Activated CD4-positive, alpha-beta memory T cell treated with anti-CD3 and anti-CD28 coated beads, Interleukin-2, amount 10 ng/mL, durations not matched to agents 7 days and 5 days (primary cell): ENCODE measurements around the gene GSDMA. TPM values are rescaled to one million over a fixed set of nuclear protein-coding genes. Genes with fewer than 3 reads are reported as not detected.
"Not testable (repeated sequence)": the region's sequence is repeated elsewhere in the genome, so short reads cannot be mapped to it uniquely, and the experiment has no call there.

Experiments
- CTCF ChIA-PET: fragments of 350-600 bp; sonication (Branson Sonifier 250); formaldehyde crosslinking; loops from one replicate; lab custom pipeline; 2021; ENCODE audit warnings: antibody characterized with exemption, inconsistent platforms; lab: Charles Lee
- POLR2A ChIA-PET: fragments of 350-600 bp; sonication (Branson Sonifier 250); formaldehyde crosslinking; loops from one replicate; lab custom pipeline; 2021; ENCODE audit warnings: antibody characterized with exemption; lab: Charles Lee
- DNase-seq: peaks from one replicate; pipeline ENCODE4 v3.0.0-alpha.2; 2020
- H3K27ac Mint-ChIP-seq: one replicate; pipeline ENCODE4 v1.8.0; 2021; ENCODE audit warnings: mild to moderate bottlenecking, mixed read lengths
- H3K27me3 Mint-ChIP-seq: one replicate; pipeline ENCODE4 v1.8.0; 2021; ENCODE audit warnings: mixed read lengths
- H3K36me3 Mint-ChIP-seq: one replicate; pipeline ENCODE4 v1.8.0; 2021; ENCODE audit warnings: low read depth, mixed read lengths
- H3K4me1 Mint-ChIP-seq: one replicate; pipeline ENCODE4 v1.8.0; 2021; ENCODE audit warnings: mixed read lengths
- H3K4me3 Mint-ChIP-seq: one replicate; pipeline ENCODE4 v1.8.0; 2021; ENCODE audit warnings: mild to moderate bottlenecking, mixed read lengths
- H3K9me3 Mint-ChIP-seq: one replicate; pipeline ENCODE4 v1.8.0; 2021; ENCODE audit warnings: mixed read lengths
- total RNA-seq, 2 experiments: library from RNA; stranded (reverse); gene quantifications; one replicate each; pipeline ENCODE4 v1.2.3, GENCODE V29; 2021

Gene GSDMA
- total RNA-seq, 2 experiments from 2014 or later: 0.33 to 0.78 TPM

DNA sequence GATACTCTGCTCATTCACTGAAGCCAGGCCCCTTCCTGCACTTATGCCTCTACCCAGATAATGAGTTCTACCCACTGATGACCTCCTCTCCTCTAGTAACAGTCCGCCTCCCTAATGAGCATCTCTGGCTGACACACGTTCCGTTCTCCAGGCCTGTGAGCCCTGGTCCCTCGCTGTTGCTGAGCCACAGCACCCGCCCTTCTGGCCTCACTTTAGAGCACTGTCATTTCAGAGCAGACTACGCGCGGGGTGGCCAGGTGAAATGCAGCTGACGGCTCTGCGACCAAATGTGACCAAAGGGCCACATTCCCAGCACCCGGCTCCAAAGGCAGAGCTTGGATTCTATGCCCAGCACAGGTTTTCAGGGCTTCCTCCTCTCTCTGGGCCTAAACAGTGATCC, 31.6 kb downstream of the GSDMA start:
- POLR2A ChIA-PET: interaction anchor here (2.6 kb wide), 1 partner anchor 14 kb away, joined by 8 read pairs; the partner anchor contains the start of gene PSMD3
- Mint-ChIP-seq H3K36me3 (peaks cover 86% of the 10 kb centered on the region), H3K27ac (no peak overlapping the region), H3K9me3 (no peaks in the 10 kb centered on the region), H3K4me1 (no peaks in the 10 kb centered on the region), H3K4me3 (no peak overlapping the region), H3K27me3 (no peaks in the 10 kb centered on the region)
- no peak for DNase-seq
- CTCF ChIA-PET: no interaction called here

DNA sequence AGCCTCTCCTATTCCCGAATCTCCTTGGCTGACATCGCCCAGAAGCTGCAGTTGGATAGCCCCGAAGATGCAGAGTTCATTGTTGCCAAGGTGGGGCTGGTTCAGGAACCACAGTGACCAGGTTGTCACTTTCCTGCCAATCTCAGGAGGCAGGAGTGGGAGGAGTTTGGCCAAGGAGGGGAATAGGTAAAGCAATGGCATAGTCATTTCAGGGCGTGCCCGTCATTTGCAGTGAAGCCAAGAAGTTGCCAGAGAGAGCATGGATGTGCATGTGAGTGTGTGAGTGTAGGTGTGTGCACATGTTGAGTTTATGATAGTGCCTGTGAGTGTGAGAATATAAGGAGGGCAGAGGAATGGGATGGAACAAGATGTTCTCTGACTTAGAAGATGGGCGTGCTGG, 32.6 kb downstream of the GSDMA start:
- H3K27me3 Mint-ChIP-seq: no peaks in the 10 kb centered on the region
- H3K9me3 Mint-ChIP-seq: no peaks in the 10 kb centered on the region
- no peak overlapping the region for H3K27ac Mint-ChIP-seq
- H3K36me3 Mint-ChIP-seq: peaks cover 78% of the 10 kb centered on the region
- CTCF ChIA-PET: interaction anchor here (0.7 to 0.8 kb wide), 2 partner anchors 80 to 179 kb away, joined by 4 read pairs; no protein-coding TSS in a partner anchor
- POLR2A ChIA-PET: interaction anchor here (2.6 kb wide), 1 partner anchor 15 kb away, joined by 8 read pairs; the partner anchor contains the start of gene PSMD3
- H3K4me3 Mint-ChIP-seq: no peak overlapping the region
- no peak for DNase-seq
- H3K4me1 Mint-ChIP-seq: no peaks in the 10 kb centered on the region

DNA sequence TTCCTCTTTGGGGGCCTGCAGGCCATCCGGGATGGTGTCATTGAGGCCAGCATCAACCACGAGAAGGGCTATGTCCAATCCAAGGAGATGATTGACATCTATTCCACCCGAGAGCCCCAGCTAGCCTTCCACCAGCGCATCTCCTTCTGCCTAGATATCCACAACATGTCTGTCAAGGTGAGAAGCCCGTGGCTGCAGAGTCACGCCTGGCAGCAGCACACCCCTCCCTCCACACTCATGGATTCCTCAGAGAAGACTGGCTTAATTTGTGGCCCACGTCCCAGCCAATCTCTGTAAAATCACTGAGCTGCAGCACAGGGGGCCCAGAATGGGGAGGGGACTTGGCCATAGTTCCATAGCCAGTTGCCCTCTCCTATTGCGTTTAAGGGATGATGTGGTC, 33.4 kb downstream of the GSDMA start:
- Mint-ChIP-seq H3K9me3 (no peaks in the 10 kb centered on the region), H3K4me3 (no peak overlapping the region), H3K27me3 (no peaks in the 10 kb centered on the region), H3K36me3 (peaks cover 70% of the 10 kb centered on the region), H3K27ac (no peak overlapping the region), H3K4me1 (no peaks in the 10 kb centered on the region)
- CTCF ChIA-PET: interaction anchor here (0.5 to 0.8 kb wide), 3 partner anchors 80 to 510 kb away, joined by 4 read pairs; no protein-coding TSS in a partner anchor
- no peak for DNase-seq
- POLR2A ChIA-PET: no interaction called here

DNA sequence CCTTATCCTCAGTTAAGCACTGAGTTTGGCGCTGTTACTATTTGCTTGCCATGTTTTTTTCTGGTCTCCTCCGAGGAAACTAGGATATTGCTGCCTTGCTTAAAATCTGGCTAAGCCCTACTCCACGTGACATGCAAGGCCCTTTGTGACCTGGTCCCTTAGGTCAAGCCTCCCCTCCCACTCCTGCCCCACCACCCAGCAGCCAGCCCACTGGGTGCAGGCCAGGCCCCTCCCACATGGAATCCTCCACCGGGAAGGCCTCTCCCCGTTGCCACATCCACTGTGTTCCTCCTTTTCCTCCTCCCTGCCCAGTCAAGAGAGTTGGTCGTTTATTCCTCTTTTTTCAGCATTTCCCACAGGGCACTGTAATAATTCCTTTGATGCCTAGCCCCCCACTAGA, 34.0 kb downstream of the GSDMA start:
- no peaks in the 10 kb centered on the region for H3K4me1 Mint-ChIP-seq
- H3K9me3 Mint-ChIP-seq: no peaks in the 10 kb centered on the region
- H3K4me3 Mint-ChIP-seq: no peak overlapping the region
- ChIA-PET POLR2A (no interaction called here), CTCF (no interaction called here)
- H3K27ac Mint-ChIP-seq: no peak overlapping the region
- no peaks in the 10 kb centered on the region for H3K27me3 Mint-ChIP-seq
- no peak for DNase-seq
- peaks cover 65% of the 10 kb centered on the region for H3K36me3 Mint-ChIP-seq

DNA sequence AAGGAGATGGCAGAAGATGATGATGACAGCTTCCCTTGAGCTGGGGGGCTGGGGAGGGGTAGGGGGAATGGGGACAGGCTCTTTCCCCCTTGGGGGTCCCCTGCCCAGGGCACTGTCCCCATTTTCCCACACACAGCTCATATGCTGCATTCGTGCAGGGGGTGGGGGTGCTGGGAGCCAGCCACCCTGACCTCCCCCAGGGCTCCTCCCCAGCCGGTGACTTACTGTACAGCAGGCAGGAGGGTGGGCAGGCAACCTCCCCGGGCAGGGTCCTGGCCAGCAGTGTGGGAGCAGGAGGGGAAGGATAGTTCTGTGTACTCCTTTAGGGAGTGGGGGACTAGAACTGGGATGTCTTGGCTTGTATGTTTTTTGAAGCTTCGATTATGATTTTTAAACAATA, 34.7 kb downstream of the GSDMA start:
- ChIA-PET CTCF (no interaction called here), POLR2A (no interaction called here)
- Mint-ChIP-seq H3K27ac (no peak overlapping the region), H3K4me1 (no peaks in the 10 kb centered on the region), H3K36me3 (peaks cover 58% of the 10 kb centered on the region), H3K4me3 (no peak overlapping the region), H3K9me3 (no peaks in the 10 kb centered on the region), H3K27me3 (no peaks in the 10 kb centered on the region)
- DNase-seq: no peak

DNA sequence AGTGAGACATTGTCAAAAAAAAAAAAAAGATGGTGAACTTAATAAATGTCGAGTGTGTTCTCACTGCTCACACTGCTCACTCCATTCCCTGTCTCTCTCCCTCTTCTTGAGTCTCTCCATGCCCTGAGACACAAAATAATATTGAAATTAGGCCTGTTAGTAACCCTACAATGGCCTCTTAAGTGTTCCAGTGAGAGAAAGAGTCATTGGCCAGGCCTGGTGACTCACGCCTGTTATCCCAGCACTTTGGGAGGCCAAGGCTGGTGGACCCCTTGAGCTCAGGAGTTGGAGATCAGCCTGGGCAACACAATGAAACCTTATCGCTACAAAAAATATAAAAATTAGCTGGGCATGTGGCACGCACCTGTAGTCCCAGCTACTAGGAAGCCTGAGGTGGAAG, 36.3 kb downstream of the GSDMA start:
- Mint-ChIP-seq H3K27ac (no peak overlapping the region), H3K27me3 (no peaks in the 10 kb centered on the region), H3K36me3 (peaks cover 43% of the 10 kb centered on the region), H3K9me3 (no peaks in the 10 kb centered on the region), H3K4me3 (no peak overlapping the region), H3K4me1 (no peaks in the 10 kb centered on the region)
- ChIA-PET CTCF (no interaction called here), POLR2A (interaction anchor here (0.7 to 1.1 kb wide), 2 partner anchors 55 to 64 kb away, joined by 3 read pairs; partner anchors contain the start of genes MED24 and THRA)
- no peak for DNase-seq

DNA sequence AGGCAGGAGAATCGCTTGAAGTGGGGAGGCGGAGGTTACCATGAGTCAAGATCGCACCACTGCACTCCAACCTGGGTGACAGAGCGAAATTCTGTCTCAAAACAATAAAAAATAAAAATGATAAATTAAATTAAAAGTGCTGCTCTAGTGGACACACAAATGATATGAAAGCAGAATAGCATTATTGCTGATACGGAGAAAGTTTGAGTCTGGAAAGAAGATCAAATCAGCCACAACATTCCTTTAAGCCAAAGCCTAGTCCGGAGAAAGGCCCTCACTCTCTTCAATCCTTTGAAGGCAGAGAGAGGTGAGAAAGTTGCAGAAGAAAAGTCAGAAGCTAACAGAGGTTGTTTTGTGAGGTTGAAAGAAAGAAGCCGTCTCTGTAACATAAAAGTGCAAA, 37.4 kb downstream of the GSDMA start:
- ChIA-PET CTCF (interaction anchor here (1.2 to 1.8 kb wide), 4 partner anchors 13 to 168 kb away, joined by 3 to 7 read pairs (median 4); no protein-coding TSS in a partner anchor), POLR2A (no interaction called here)
- H3K4me1 Mint-ChIP-seq: no peaks in the 10 kb centered on the region
- no peak for DNase-seq
- H3K4me3 Mint-ChIP-seq: no peak overlapping the region
- H3K36me3 Mint-ChIP-seq: peaks cover 32% of the 10 kb centered on the region
- no peak overlapping the region for H3K27ac Mint-ChIP-seq
- H3K27me3 Mint-ChIP-seq: no peaks in the 10 kb centered on the region
- no peaks in the 10 kb centered on the region for H3K9me3 Mint-ChIP-seq

DNA sequence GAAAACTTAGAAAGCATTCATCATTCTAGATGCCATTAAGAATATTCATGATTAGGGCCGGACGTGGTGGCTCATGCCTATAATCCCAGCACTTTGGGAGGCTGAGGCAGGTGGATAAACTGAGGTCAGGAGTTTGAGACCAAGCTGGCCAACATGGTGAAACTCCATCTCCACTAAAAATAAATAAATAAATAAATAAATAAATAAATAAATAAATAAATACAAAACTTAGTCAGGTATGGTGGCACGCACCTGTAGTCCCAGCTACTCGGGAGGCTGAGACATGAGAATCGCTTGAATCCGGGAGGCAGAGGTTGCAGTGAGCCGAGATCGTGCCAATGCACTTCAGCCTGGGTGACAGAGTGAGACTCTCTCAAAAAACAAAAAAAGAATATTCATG, 38.5 kb downstream of the GSDMA start:
- H3K27me3 Mint-ChIP-seq, H3K4me3 Mint-ChIP-seq, H3K27ac Mint-ChIP-seq, H3K4me1 Mint-ChIP-seq, POLR2A ChIA-PET, H3K9me3 Mint-ChIP-seq, DNase-seq: not testable (repeated sequence)
- peaks cover 22% of the 10 kb centered on the region for H3K36me3 Mint-ChIP-seq
- CTCF ChIA-PET: interaction anchor here (1.8 kb wide), 1 partner anchor 26 kb away, joined by 5 read pairs; no protein-coding TSS in a partner anchor

DNA sequence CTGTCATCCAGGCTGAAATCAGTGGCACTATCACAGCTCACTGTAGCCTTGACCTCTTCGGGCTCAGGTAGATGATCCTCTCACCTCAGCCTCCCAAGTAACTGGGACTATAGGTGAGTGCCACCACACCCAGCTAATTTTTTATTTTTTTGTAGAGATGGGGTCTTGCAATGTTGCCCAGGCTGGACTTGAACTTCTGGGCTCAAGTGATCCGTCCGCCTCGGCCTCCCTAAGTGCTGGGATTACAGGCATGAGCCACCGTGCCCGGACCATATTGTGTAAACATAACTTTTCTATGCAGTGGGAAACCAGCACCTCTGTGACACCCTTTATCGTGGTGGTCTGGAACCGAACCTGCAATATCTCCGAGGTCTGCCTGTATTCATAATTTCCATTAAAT, 41.3 kb downstream of the GSDMA start:
- DNase-seq: no peak
- no peaks in the 10 kb centered on the region for H3K36me3 Mint-ChIP-seq
- H3K27me3 Mint-ChIP-seq: no peaks in the 10 kb centered on the region
- no peaks in the 10 kb centered on the region for H3K4me1 Mint-ChIP-seq
- no peak overlapping the region for H3K4me3 Mint-ChIP-seq
- CTCF ChIA-PET: no interaction called here
- POLR2A ChIA-PET: no interaction called here
- H3K27ac Mint-ChIP-seq: no peak overlapping the region
- H3K9me3 Mint-ChIP-seq: no peaks in the 10 kb centered on the region

DNA sequence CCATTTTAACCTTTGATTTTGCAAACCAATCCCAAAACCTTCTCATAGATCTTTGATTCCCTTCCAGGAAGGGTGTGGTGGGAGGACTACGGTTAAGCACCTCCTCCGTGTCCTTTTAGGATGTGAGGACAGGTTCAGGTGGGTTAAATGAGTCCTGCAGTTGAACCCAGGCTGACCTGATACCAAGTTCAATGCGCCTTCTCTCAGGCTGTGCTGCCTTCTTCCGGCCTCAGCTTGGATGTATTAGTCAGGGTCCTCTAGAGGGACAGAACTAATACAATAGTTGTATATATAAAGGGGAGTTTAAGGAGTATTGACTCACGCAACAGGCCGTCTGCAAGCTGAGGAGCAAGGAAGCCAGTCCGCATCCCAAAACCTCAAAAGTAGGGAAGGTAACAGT, 41.9 kb downstream of the GSDMA start:
- Mint-ChIP-seq H3K36me3 (no peaks in the 10 kb centered on the region), H3K27ac (no peak overlapping the region), H3K4me3 (no peak overlapping the region), H3K27me3 (no peaks in the 10 kb centered on the region), H3K9me3 (no peaks in the 10 kb centered on the region), H3K4me1 (no peaks in the 10 kb centered on the region)
- CTCF ChIA-PET: interaction anchor here (1.4 kb wide), 1 partner anchor 21 kb away, joined by 4 read pairs; no protein-coding TSS in a partner anchor
- POLR2A ChIA-PET: no interaction called here
- no peak for DNase-seq

DNA sequence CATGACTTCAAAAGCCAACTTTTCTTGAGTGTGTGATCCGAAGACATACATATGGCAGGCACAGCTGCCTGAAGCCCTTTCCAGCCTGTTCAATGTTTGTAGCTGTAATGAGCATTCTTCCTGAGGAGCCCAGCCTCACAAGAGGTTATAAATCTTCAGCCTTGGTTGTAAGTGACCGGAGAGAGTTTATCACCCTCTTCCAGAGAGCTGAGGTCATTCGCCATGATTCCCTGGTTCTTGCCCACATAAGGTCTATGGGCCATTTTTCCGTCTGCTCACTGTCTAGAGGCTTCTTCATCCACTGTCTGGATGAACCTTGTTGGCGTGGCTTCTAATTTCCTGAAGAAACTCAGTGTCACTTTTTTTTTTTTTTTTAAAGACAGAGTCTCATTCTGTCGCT, 42.7 kb downstream of the GSDMA start:
- Mint-ChIP-seq H3K27me3 (no peaks in the 10 kb centered on the region), H3K9me3 (no peaks in the 10 kb centered on the region), H3K4me1 (peaks cover 2% of the 10 kb centered on the region), H3K27ac (no peak overlapping the region), H3K4me3 (no peak overlapping the region), H3K36me3 (no peaks in the 10 kb centered on the region)
- DNase-seq: no peak
- ChIA-PET POLR2A (no interaction called here), CTCF (interaction anchor here (1.4 kb wide), 1 partner anchor 20 kb away, joined by 4 read pairs; no protein-coding TSS in a partner anchor)

DNA sequence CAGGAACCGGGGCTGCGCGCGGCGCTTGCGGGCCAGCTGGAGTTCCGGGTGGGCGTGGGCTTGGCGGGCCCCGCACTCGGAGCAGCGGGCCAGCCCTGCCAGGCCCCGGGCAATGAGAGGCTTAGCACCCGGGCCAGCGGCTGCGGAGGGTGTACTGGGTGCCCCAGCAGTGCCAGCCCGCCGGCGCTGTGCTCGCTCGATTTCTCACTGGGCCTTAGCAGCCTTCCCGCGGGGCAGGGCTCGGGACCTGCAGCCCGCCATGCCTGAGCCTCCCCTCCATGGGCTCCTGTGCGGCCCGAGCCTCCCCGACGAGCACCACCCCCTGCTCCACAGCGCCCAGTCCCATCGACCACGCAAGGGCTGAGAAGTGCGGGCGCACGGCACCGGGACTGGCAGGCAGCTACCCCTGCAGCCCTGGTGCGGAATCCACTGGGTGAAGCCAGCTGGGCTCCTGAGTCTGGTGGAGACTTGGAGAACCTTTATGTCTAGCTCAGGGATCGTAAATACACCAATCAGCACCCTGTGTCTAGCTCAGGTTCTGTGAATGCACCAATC, 48.2 kb downstream of the GSDMA start:
- H3K36me3 Mint-ChIP-seq, H3K27me3 Mint-ChIP-seq, H3K27ac Mint-ChIP-seq, H3K9me3 Mint-ChIP-seq, H3K4me3 Mint-ChIP-seq, H3K4me1 Mint-ChIP-seq, DNase-seq, POLR2A ChIA-PET: not testable (repeated sequence)
- CTCF ChIA-PET: interaction anchor here (0.6 to 7.8 kb wide), 3 partner anchors 8 to 75 kb away, joined by 3 to 88 read pairs (median 3); no protein-coding TSS in a partner anchor

DNA sequence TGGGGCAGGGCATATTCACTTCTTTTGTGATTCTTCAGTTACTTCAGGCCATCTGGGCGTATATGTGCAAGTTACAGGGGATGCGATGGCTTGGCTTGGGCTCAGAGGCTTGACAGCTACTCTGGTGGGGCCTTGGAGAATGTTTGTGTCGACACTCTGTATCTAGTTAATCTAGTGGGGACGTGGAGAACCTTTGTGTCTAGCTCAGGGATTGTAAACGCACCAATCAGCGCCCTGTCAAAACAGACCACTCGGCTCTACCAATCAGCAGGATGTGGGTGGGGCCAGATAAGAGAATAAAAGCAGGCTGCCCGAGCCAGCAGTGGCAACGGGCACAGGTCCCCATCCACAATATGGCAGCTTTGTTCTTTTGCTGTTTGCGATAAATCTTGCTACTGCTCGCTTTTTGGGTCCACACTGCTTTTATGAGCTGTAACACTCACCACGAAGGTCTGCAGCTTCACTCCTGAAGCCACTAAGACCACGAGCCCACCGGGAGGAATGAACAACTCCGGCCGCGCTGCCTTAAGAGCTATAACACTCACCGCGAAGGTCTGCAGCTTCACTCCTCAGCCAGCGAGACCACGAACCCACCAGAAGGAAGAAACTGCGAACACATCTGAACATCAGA, 49.3 kb downstream of the GSDMA start:
- not testable (repeated sequence) for H3K27ac Mint-ChIP-seq, H3K9me3 Mint-ChIP-seq, DNase-seq, H3K36me3 Mint-ChIP-seq, H3K4me1 Mint-ChIP-seq, H3K27me3 Mint-ChIP-seq, H3K4me3 Mint-ChIP-seq
- POLR2A ChIA-PET: interaction anchor here (0.9 kb wide), 1 partner anchor 14 kb away, joined by 3 read pairs; no protein-coding TSS in a partner anchor
- CTCF ChIA-PET: interaction anchor here (0.7 to 7.8 kb wide), 7 partner anchors 14 to 156 kb away, joined by 3 to 88 read pairs (median 10); no protein-coding TSS in a partner anchor
